Pancreas (tissue), 10 donors: ENCODE results near the gene CEACAM7. TPM values are rescaled to one million over a fixed set of nuclear protein-coding genes. Genes with fewer than 3 reads are reported as not detected.
"Not testable (repeated sequence)": the region's sequence is repeated elsewhere in the genome, so short reads cannot be mapped to it uniquely, and the experiment has no call there.

ENCODE experiments used
- ATAC-seq, 4 donors: fragments of 200-7000 bp; cut with Tn5 transposase; one replicate each; pipeline versions ENCODE4 v1.8.0 to v1.9.1; 2020; ENCODE audit warnings: mild to moderate bottlenecking in 4 of 4, moderate library complexity in 4 of 4
- DNase-seq, 6 donors: peaks; one replicate each; pipeline ENCODE4 v3.0.0-alpha.2; 2020
- FAIRE-seq: peaks from 2 replicates; lab custom pipeline; 2012; peaks lifted over from hg19 to GRCh38; lab: Jason Lieb, UNC
- H3K27ac ChIP-seq, 4 donors: fragments of 200-600 bp; sonication (generic); 1 replicate in 3 of 4; 2 replicates in 1 of 4; pipeline versions ENCODE4 v1.5.0 to v1.8.0; 2020
- H3K27me3 ChIP-seq, 4 donors: fragments of 200-600 bp; one replicate each; pipeline ENCODE4 v1.8.0; 2021
- H3K36me3 ChIP-seq, 3 donors: fragments of 200-600 bp; sonication (generic) in 1 of 3; one replicate each; pipeline versions ENCODE4 v1.5.0 to v1.8.0; 2020 to 2021
- H3K4me1 ChIP-seq, 3 donors: fragments of 200-600 bp; one replicate each; pipeline ENCODE4 v1.8.0; 2021
- H3K4me3 ChIP-seq, 4 donors: fragments of 200-600 bp; sonication (generic) in 2 of 4; one replicate each; pipeline versions ENCODE4 v1.5.0 to v1.8.0; 2020 to 2021
- H3K9me3 ChIP-seq, 4 donors: fragments of 200-600 bp; one replicate each; pipeline ENCODE4 v1.8.0; 2021
- CTCF ChIP-seq, 4 donors: fragments of 200-600 bp; sonication (generic) in 3 of 4; IDR thresholded peaks; one replicate each; pipeline versions ENCODE4 v1.5.0 to v1.8.0; 2021; ENCODE audit warnings: antibody characterized with exemption in 4 of 4
- WGBS, 2 donors: extraction: QIAGEN DNeasy Blood & Tissue Kit; methylation state at CpG; one replicate each; pipeline ENCODE4 v1.1.7; 2013; 5-methylcytosine and 5-hydroxymethylcytosine counted together
- intact Hi-C, 3 donors: fragments of 100-400 bp; cut with DNase I; formaldehyde crosslinking; loops; one replicate each; pipeline versions ENCODE4 v1.11.1 to v1.14.2; 2022
- polyA plus RNA-seq, 2 donors: library from polyadenylated mRNA; stranded (reverse); fragments of 200-250 nt; gene quantifications; one replicate each; pipeline ENCODE4 v1.2.3, GENCODE V29; 2013
- total RNA-seq, 6 donors: library from RNA; stranded (reverse); fragmentation: NEBNext Ultra II Directional in 4 of 6; extraction: Animal tissue kit (Norgen Biotek cat#: 25700) in 4 of 6; gene quantifications; one replicate each; pipeline versions ENCODE4 v1.2.1 to v1.2.4, GENCODE V29; 2021 to 2023
- donor health status: healthy with polysubstance abuse.
- donor health status: DM: no; HTN: no; CAD: no; lungs with moderate emphysema.
- donor health status: DM: no; HTN: no; CAD: no.
- donor health status: control.
- donor health status: control.
- donor health status: Bipolar disorder and iron deficiency.
- donor health status: DM: yes; HTN: yes; CAD: no.
- donor health status: DM: no; HTN: no; CAD: no.
- donor health status: DM: no; HTN: no; CAD: no.
- donor health status: DM: yes; HTN: yes; CAD: no.

The CEACAM7 gene
- total and polyA plus RNA-seq, 8 donors = 1.2 to 6.4 (median 2.6) TPM

DNA sequence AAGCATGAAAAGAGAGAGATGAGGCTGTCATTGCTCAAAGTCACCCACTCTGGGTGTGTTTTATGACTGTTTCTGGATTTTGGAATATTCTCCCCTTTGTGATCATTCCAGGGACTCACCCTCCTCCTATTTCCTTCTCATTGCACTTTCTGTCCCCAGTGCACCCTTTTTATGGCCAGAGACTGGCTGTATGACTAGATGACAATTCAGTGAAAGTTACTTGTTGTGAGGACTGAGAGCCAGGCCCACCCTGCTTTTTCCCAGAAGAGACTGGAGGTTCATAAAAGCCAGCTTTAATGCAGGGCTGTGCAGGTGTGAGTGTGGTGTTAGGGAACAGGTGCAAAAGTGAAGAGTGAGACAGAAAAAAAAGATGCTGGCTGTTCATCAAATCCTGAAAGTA lies 17.3 kb downstream of the CEACAM7 start:
- Histone ChIP-seq H3K4me1 (no peaks in the 10 kb centered on the region), H3K27ac (no peak overlapping the region), H3K4me3 (no peak overlapping the region), H3K36me3 (no peaks in the 10 kb centered on the region), H3K9me3 (no peaks in the 10 kb centered on the region), H3K27me3 (peaks cover 0 to 7% (median 0%) of the 10 kb centered on the region in 4 donors)
- intact Hi-C loops = no loop called here
- TF ChIP-seq CTCF (IDR thresholded peaks at IDR 0.05) = no peak
- DNase-seq (no peak), FAIRE-seq (no peak), ATAC-seq (no peak)

DNA sequence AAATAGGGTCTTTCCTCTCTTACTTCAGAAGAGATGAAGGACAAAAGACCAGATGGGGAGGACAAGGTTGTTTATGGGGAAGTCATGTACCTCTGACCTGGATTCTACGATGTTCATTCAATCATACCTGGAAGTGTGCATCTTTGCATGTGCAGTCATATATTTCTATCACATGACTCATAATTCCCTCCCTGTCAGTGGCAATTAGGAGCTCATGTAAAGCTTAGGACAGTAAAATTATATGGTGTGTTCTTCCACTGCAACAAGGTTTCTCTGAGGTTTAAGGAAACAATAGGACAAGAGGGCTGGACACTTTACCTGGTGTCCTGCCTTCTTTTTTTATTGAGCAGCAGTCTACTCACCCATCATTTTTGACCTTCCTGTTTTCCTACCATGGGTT lies 19.8 kb downstream of the CEACAM7 start:
- DNase-seq (no peak), FAIRE-seq (no peak), ATAC-seq (no peak)
- no peaks in the 10 kb centered on the region for H3K9me3 ChIP-seq
- intact Hi-C loops = no loop called here
- H3K27ac ChIP-seq = no peak overlapping the region
- 44 to 60% methylated on average over 1 of the region's 1 CpG for WGBS, 2 donors
- peaks cover 0 to 7% (median 0%) of the 10 kb centered on the region in 4 donors for H3K27me3 ChIP-seq
- TF ChIP-seq CTCF (IDR thresholded peaks at IDR 0.05) = no peak
- H3K36me3 ChIP-seq = no peaks in the 10 kb centered on the region
- no peak overlapping the region for H3K4me3 ChIP-seq
- H3K4me1 ChIP-seq = no peaks in the 10 kb centered on the region

DNA sequence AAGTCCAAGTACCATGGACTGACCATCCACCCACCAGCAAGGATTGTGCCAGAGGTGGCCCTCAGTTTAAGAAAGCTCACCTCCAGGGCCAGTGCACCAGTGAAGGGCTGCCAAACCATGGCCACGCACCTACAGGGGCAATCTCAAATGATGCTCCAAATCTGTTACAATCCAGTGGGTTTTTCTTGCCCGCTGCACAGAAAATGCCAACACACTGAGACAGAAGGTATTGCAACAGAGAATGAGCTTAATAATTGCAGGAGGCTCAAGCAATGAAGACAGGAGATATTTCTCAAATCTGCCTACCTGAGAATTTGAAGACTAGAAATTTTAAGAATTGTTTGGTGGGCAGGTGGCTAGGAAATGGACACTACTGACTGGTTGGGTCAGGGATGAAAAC lies 22.0 kb downstream of the CEACAM7 start:
- DNase-seq (no peak), FAIRE-seq (no peak), ATAC-seq (no peak)
- H3K4me3 ChIP-seq = no peak overlapping the region
- WGBS, 2 donors = 57 to 59% methylated on average over 2 of the region's 2 CpGs
- H3K4me1 ChIP-seq = no peaks in the 10 kb centered on the region
- H3K27ac ChIP-seq = no peak overlapping the region
- H3K36me3 ChIP-seq = no peaks in the 10 kb centered on the region
- intact Hi-C loops = no loop called here
- peaks cover 0 to 7% (median 0%) of the 10 kb centered on the region in 4 donors for H3K27me3 ChIP-seq
- H3K9me3 ChIP-seq = no peaks in the 10 kb centered on the region
- no peak for TF ChIP-seq CTCF (IDR thresholded peaks at IDR 0.05)

GRCh38 chr19:41657157-41657556 lies 30.9 kb downstream of the CEACAM7 start:
- no peak for ATAC-seq
- WGBS, 2 donors = 18 to 19% methylated on average over 2 of the region's 2 CpGs
- Histone ChIP-seq H3K4me1 (no peaks in the 10 kb centered on the region), H3K9me3 (no peaks in the 10 kb centered on the region), H3K27ac (no peak overlapping the region), H3K27me3 (peaks cover 0 to 6% (median 2%) of the 10 kb centered on the region in 4 donors), H3K36me3 (no peaks in the 10 kb centered on the region), H3K4me3 (no peak overlapping the region)
- intact Hi-C loops = no loop called here
- no peak for TF ChIP-seq CTCF (IDR thresholded peaks at IDR 0.05)
- no peak for FAIRE-seq
- DNase-seq = no peak

DNA sequence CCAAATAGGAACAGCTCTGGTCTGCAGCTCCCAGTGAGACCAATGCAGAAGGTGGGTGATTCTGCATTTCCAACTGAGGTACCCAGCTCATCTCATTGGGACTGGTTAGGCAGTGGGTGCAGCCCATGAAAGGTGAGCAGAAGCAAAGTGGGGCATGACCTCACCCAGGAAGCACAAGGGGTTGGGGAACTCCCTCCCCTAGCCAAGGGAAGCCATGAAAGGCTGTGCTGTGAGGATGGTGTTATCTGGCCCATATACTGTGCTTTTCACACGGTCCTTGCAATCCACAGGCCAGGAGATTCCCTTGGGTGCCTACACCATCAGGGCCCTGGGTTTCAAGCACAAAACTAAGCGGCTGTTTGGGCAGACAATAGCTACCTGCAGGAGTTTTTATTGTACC lies 31.3 kb downstream of the CEACAM7 start:
- H3K9me3 ChIP-seq, H3K4me1 ChIP-seq, H3K27ac ChIP-seq, H3K27me3 ChIP-seq, FAIRE-seq, H3K36me3 ChIP-seq, DNase-seq, ATAC-seq, intact Hi-C loops, H3K4me3 ChIP-seq: not testable (repeated sequence)
- 39 to 53% methylated on average over 2 of the region's 2 CpGs for WGBS, 2 donors
